Lower leg skin (tissue), 4 donors: ENCODE measurements around the gene KPNA3. TPM values are rescaled to one million over a fixed set of nuclear protein-coding genes. Genes with fewer than 3 reads are reported as not detected.
"Not testable (repeated sequence)": the region's sequence is repeated elsewhere in the genome, so short reads cannot be mapped to it uniquely, and the experiment has no call there.

Source experiments
- DNase-seq, 2 donors: peaks; one replicate each; pipeline ENCODE4 v3.0.0-alpha.2; 2019; ENCODE audit warnings: low spot score in 2 of 2
- H3K4me3 ChIP-seq: fragments of 200-600 bp; sonication (generic); 2 replicates; pipeline ENCODE4 v1.5.1; 2017; ENCODE audit warnings: mild to moderate bottlenecking, low read depth; ENCODE audit not compliant: poor library complexity, severe bottlenecking
- CTCF ChIP-seq, 3 donors: fragments of 450-650 bp; IDR thresholded peaks; one replicate each; pipeline ENCODE4 v1.5.1; 2016; ENCODE audit warnings: antibody characterized with exemption in 3 of 3, mild to moderate bottlenecking in 3 of 3, moderate library complexity in 2 of 3
- POLR2A ChIP-seq, 2 donors: fragments of 450-650 bp; IDR thresholded peaks; one replicate each; pipeline ENCODE4 v1.6.1; 2016 to 2017; ENCODE audit warnings: antibody characterized with exemption in 2 of 2, mild to moderate bottlenecking in 1 of 2, moderate library complexity in 1 of 2
- WGBS, 2 donors: methylation state at CpG; one replicate each; pipeline ENCODE4 v1.1.5; 2018; 5-methylcytosine and 5-hydroxymethylcytosine counted together
- intact Hi-C: fragments of 100-400 bp; cut with DNase I; formaldehyde crosslinking; loops from one replicate; pipeline ENCODE4 v1.15.0; 2023; ENCODE audit warnings: low total_unique reads
- total RNA-seq, 4 donors: library from RNA; depleted of rRNA; stranded (reverse); fragments of >200 nt; gene quantifications; one replicate each; pipeline ENCODE4 v1.1.0, GENCODE V29; 2016

KPNA3 gene
- total RNA-seq, 4 donors from 2014 or later = 17.7 to 25.0 (median 24.8) TPM

- no peak overlapping the region for H3K4me3 ChIP-seq
- WGBS, 2 donors = 88 to 94% methylated on average over 2 of the region's 2 CpGs
- intact Hi-C loops = no loop called here
- TF ChIP-seq POLR2A (IDR thresholded peaks at IDR 0.05) (no peak), CTCF (IDR thresholded peaks at IDR 0.05) (no peak)
- no peak for DNase-seq
These were observed 18.0 kb downstream of the KPNA3 start for GRCh38 chr13:49774376-49775005.

- intact Hi-C loops = no loop called here
- no peak overlapping the region for H3K4me3 ChIP-seq
- no peak for TF ChIP-seq POLR2A (IDR thresholded peaks at IDR 0.05)
- TF ChIP-seq CTCF (IDR thresholded peaks at IDR 0.05) = no peak
- DNase-seq = no peak
- 84 to 90% methylated on average over 2 of the region's 2 CpGs for WGBS, 2 donors
These were observed 19.7 kb downstream of the KPNA3 start for GRCh38 chr13:49772828-49773227.

- WGBS, 2 donors = 94 to 97% methylated on average over 16 to 25 of the region's 32 CpGs
- intact Hi-C loops, DNase-seq, H3K4me3 ChIP-seq: not testable (repeated sequence)
These were observed 30.7 kb downstream of the KPNA3 start for GRCh38 chr13:49761811-49762210.

GRCh38 chr13:49760558-49760957 is 31.9 kb downstream of the KPNA3 start:
- TF ChIP-seq POLR2A (IDR thresholded peaks at IDR 0.05) (no peak), CTCF (IDR thresholded peaks at IDR 0.05) (no peak)
- intact Hi-C loops = no loop called here
- no peak for DNase-seq
- no peak overlapping the region for H3K4me3 ChIP-seq
- WGBS, 2 donors = 90 to 92% methylated on average over 5 of the region's 5 CpGs

- intact Hi-C loops = no loop called here
- no peak for DNase-seq
- WGBS, 2 donors = 62 to 76% methylated on average over 3 of the region's 3 CpGs
- H3K4me3 ChIP-seq = no peak overlapping the region
- TF ChIP-seq CTCF (IDR thresholded peaks at IDR 0.05) (no peak), POLR2A (IDR thresholded peaks at IDR 0.05) (no peak)
These were observed 33.0 kb downstream of the KPNA3 start for GRCh38 chr13:49759503-49759902.

- no peak for DNase-seq
- TF ChIP-seq CTCF (IDR thresholded peaks at IDR 0.05) = no peak
- 47 to 74% methylated on average over 2 of the region's 2 CpGs for WGBS, 2 donors
- H3K4me3 ChIP-seq = no peak overlapping the region
- intact Hi-C loops = no loop called here
These were observed 36.2 kb downstream of the KPNA3 start for GRCh38 chr13:49756263-49756662.
